K562 (cell line): ENCODE results near the gene WDR70. TPM values are rescaled to one million over a fixed set of nuclear protein-coding genes. Genes with fewer than 3 reads are reported as not detected.

Experiments used
- ATAC-seq: fragments of 200-7000 bp; cut with Tn5 transposase; 3 replicates; pipeline ENCODE4 v1.9.1; 2020; ENCODE audit warnings: moderate library complexity
- BruUV-seq: library from RNA; stranded (reverse); fragments of 400-500 nt; replicated peaks from 2 replicates; lab custom pipeline; 2021; lab: Mats Ljungman, UMichigan
- CTCF ChIA-PET: fragments of 300-600 bp; formaldehyde crosslinking; extraction: SDS; loops from one replicate; lab custom pipeline; 2021; ENCODE audit warnings: low intra/inter-chr PET ratio; lab: Yijun Ruan, JAX
- POLR2A ChIA-PET: fragments of 300-600, 350-650 bp; sonication (Branson Sonifier 250); formaldehyde crosslinking; extraction: SDS; loops from one replicate; lab custom pipeline; 2021; ENCODE audit warnings: antibody characterized with exemption, inconsistent platforms; lab: Yijun Ruan, JAX
- DNase-seq, 4 experiments: peaks; one replicate each; pipeline versions ENCODE4 v3.0.0 to v3.0.0-alpha.2; 2011 to 2018; ENCODE audit warnings: low spot score in 3 of 4, mixed read lengths in 3 of 4; ENCODE audit errors: extremely low read depth in 1 of 4
- FAIRE-seq: peaks from 2 replicates; lab custom pipeline; 2011; peaks lifted over from hg19 to GRCh38; lab: Jason Lieb, UNC
- H2AFZ ChIP-seq: 2 replicates; pipeline ENCODE4 v1.6.0; 2011; ENCODE audit warnings: low read depth, low read length, control low read depth, inconsistent platforms
- H3K27ac ChIP-seq: fragments of 200-600 bp; 3 replicates; pipeline ENCODE4 v1.8.0; 2011; ENCODE audit warnings: low read depth, mild to moderate bottlenecking, control low read depth, inconsistent platforms, low read length, moderate library complexity, mixed read lengths; ENCODE audit errors: extremely low read depth
- H3K27me3 ChIP-seq, 2 experiments: fragments of 300-600 bp in 1 of 2; 2 replicates in 1 of 2; 3 replicates in 1 of 2; pipeline versions ENCODE4 v1.6.0 to v1.8.0; 2011; ENCODE audit warnings: inconsistent platforms in 2 of 2, low read length in 2 of 2, mild to moderate bottlenecking in 1 of 2, mixed read lengths in 1 of 2, moderate library complexity in 1 of 2; ENCODE audit not compliant: control insufficient read depth in 2 of 2, insufficient read depth in 2 of 2
- H3K36me3 ChIP-seq: fragments of 300-600 bp; 3 replicates; pipeline ENCODE4 v1.8.0; 2011; ENCODE audit warnings: mild to moderate bottlenecking, low read length, inconsistent platforms; ENCODE audit not compliant: control insufficient read depth, insufficient read depth
- H3K4me1 ChIP-seq, 2 experiments: fragments of 200-600 bp in 1 of 2; replicated peaks in 1 of 2; 2 replicates in 1 of 2; 3 replicates in 1 of 2; pipeline versions ENCODE4 v1.5.1 to v1.8.0; 2011; ENCODE audit warnings: inconsistent platforms in 2 of 2, low read length in 2 of 2, mild to moderate bottlenecking in 1 of 2, mixed read lengths in 1 of 2, moderate library complexity in 1 of 2; ENCODE audit not compliant: control insufficient read depth in 2 of 2, insufficient read depth in 2 of 2
- H3K4me2 ChIP-seq: 2 replicates; pipeline ENCODE4 v1.6.1; 2011; ENCODE audit warnings: low read length, control low read depth, inconsistent platforms, mixed read lengths; ENCODE audit not compliant: insufficient read depth
- H3K4me3 ChIP-seq: fragments of 200-600 bp; sonication (generic), shearing (Covaris generic); 2 replicates; pipeline ENCODE4 v1.5.1; 2016; ENCODE audit warnings: control low read depth, inconsistent platforms
- H3K79me2 ChIP-seq: fragments of 200-600 bp; 3 replicates; pipeline ENCODE4 v1.8.0; 2011; ENCODE audit warnings: low read length, inconsistent platforms; ENCODE audit not compliant: control insufficient read depth, insufficient read depth
- H3K9ac ChIP-seq, 2 experiments: 2 replicates each; pipeline versions ENCODE4 v1.6.0 to v1.6.1; 2011; ENCODE audit warnings: low read depth in 2 of 2, low read length in 2 of 2, control low read depth in 1 of 2, inconsistent platforms in 1 of 2, mild to moderate bottlenecking in 1 of 2, mixed read lengths in 1 of 2; ENCODE audit not compliant: insufficient read depth in 1 of 2
- H3K9me1 ChIP-seq: one replicate; pipeline ENCODE4 v1.6.0; 2011; ENCODE audit warnings: inconsistent platforms, mild to moderate bottlenecking, low read length, moderate library complexity; ENCODE audit not compliant: control insufficient read depth, insufficient read depth
- H3K9me3 ChIP-seq: replicated peaks from 2 replicates; pipeline ENCODE4 v1.5.1; 2011; ENCODE audit warnings: low read depth, low read length, inconsistent platforms; ENCODE audit not compliant: control insufficient read depth, insufficient read depth
- H4K20me1 ChIP-seq: replicated peaks from 2 replicates; pipeline ENCODE4 v1.6.1; 2011; ENCODE audit warnings: low read length, inconsistent platforms, mixed read lengths; ENCODE audit not compliant: control insufficient read depth, insufficient read depth
- HDGF ChIP-seq: fragments of 450-650 bp; IDR thresholded peaks from 2 replicates; pipeline ENCODE4 v1.6.1; 2016
- TAF1 ChIP-seq: IDR thresholded peaks from 2 replicates; pipeline ENCODE4 v1.6.1; 2011; ENCODE audit warnings: mild to moderate bottlenecking, low read length, moderate library complexity; ENCODE audit not compliant: insufficient read depth, control insufficient read depth, severe bottlenecking; ENCODE audit errors: extremely low read depth
- ZBTB5 ChIP-seq: fragments of 450-650 bp; IDR thresholded peaks from 2 replicates; pipeline ENCODE4 v1.6.1; 2017; ENCODE audit warnings: antibody characterized with exemption
- ZNF24 ChIP-seq: fragments of 450-650 bp; IDR thresholded peaks from 2 replicates; pipeline ENCODE4 v1.6.1; 2016
- WGBS: fragments of 100-300 bp; shearing (Covaris generic); methylation state at CpG from one replicate; pipeline ENCODE4 v1.1.6; 2016; ENCODE audit warnings: low coverage, mixed read lengths; ENCODE audit not compliant: insufficient coverage; ENCODE audit errors: missing lambda C conversion rate; 5-methylcytosine and 5-hydroxymethylcytosine counted together
- in situ Hi-C: fragments of 300-500 bp; cut with MboI; formaldehyde crosslinking; loops from 4 replicates; pipeline ENCODE4 v1.15.0; 2018; ENCODE audit warnings: inconsistent platforms, mixed read lengths
- intact Hi-C: fragments of 100-400 bp; cut with micrococcal nuclease; formaldehyde crosslinking; loops from 2 replicates; pipeline ENCODE4 v1.14.2; 2022
- polyA plus RNA-seq, 8 experiments: library from polyadenylated mRNA; depleted of rRNA in 4 of 8; stranded (reverse) in 5 of 8; unstranded in 3 of 8; fragments of >200 nt; fragmentation: Nextera tagmentation in 2 of 8; fragmentation: Illumina TruSeq in 1 of 8; extraction: Ambion mirVana in 2 of 8; extraction: Trizol in 1 of 8; gene quantifications; 2 replicates each; pipeline versions ENCODE4 v1.2.1 to v1.2.3, GENCODE V29; 2011 to 2014; ENCODE audit warnings: inconsistent platforms in 1 of 8, missing spikeins in 1 of 8
- total RNA-seq, 7 experiments: library from RNA; depleted of rRNA in 6 of 7; stranded (reverse); fragments of >200 nt in 6 of 7; fragmentation: Illumina TruSeq in 2 of 7; extraction: Trizol in 2 of 7; gene quantifications; 2 replicates each; pipeline versions ENCODE4 v1.2.1 to v1.2.3, GENCODE V29; 2011 to 2021; ENCODE audit warnings: low replicate concordance in 1 of 7

Gene WDR70
- total and polyA plus RNA-seq, 9 of the 15 experiments (the other 6 are each of a cell fraction or from before 2014, with no cell fraction given), result 16.8 to 46.6 (median 38.8) TPM

DNA sequence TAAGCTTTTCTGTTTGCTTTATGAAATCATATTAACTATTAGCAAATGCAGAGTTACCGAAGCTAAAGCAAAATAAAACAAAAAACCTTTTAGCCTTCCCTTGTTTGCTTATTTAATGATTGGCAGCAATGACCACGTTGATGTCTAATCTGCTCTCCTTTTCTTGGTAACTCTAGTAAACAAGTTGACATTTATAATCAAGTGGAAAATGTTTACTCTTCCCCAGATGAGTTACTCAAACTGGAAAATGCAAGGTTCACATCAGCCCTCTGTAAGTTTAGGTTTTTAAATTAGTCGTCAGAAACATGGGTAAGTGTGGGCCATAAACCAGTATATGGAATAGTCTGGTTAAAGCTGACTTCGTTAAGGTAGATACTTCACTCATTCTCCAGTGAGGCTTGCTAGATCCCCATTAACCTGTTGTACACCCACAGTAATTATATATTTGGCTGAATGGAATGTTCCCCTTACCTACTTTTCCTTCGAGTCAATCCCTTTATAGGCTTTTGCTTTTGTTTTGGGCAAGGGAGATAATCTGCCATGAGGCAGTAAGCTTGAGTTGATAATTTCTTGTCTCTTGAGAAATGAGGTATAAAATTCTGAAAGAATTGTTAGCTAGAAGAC lies 359.9 kb downstream of the WDR70 start:
- ChIA-PET CTCF (no interaction called here), POLR2A (interaction anchor here (0.7 to 1.0 kb wide), 2 partner anchors 12 to 27 kb away, joined by 3 read pairs; no protein-coding TSS in a partner anchor)
- Histone ChIP-seq H3K9me3 (no peaks in the 10 kb centered on the region), H3K4me1 (no peaks in the 10 kb centered on the region; a peak in 1 of 5 replicates), H3K36me3 (no peaks in the 10 kb centered on the region), H3K27ac (no peak overlapping the region), H4K20me1 (no peaks in the 10 kb centered on the region), H3K4me3 (no peak overlapping the region), H3K79me2 (no peaks in the 10 kb centered on the region), H3K4me2 (no peak overlapping the region), H2AFZ (no peak overlapping the region), H3K9me1 (no peaks in the 10 kb centered on the region), H3K27me3 (no peaks in the 10 kb centered on the region), H3K9ac (no peak overlapping the region)
- DNase-seq (no peak), FAIRE-seq (no peak), ATAC-seq (no peak)
- no TSS peak for BruUV-seq
- 48% methylated on average over 5 of the region's 5 CpGs for WGBS
- in situ Hi-C loops, result no loop called here
- TF ChIP-seq HDGF (no peak), TAF1 (no peak), ZNF24 (no peak), ZBTB5 (no peak)
- intact Hi-C loops, result no loop called here
